Stimulated activated CD8-positive, alpha-beta memory T cell treated with anti-CD3 and anti-CD28 coated beads, Interleukin-12 subunit alpha, Interleukin-12 subunit beta, amount 100 ng/mL, for 1 hour (primary cell): ENCODE data around the gene DRD5.

ENCODE experiments used
- DNase-seq: peaks from one replicate; pipeline ENCODE4 v3.0.0-alpha.2; 2020; ENCODE audit warnings: low read depth

The DRD5 gene

GRCh38 chr4:9816285-9816684 lies 34.9 kb downstream of the DRD5 start:
- DNase-seq, result no peak

- DNase-seq, result no peak
Measured at GRCh38 chr4:9820343-9820742, 38.9 kb downstream of the DRD5 start.

- no peak for DNase-seq
Measured at GRCh38 chr4:9825049-9825448, 43.6 kb downstream of the DRD5 start.

GRCh38 chr4:9826551-9826950 lies 45.1 kb downstream of the DRD5 start:
- no peak for DNase-seq

GRCh38 chr4:9832640-9833039 lies 51.2 kb downstream of the DRD5 start:
- DNase-seq, result no peak

GRCh38 chr4:9833421-9833820 lies 52.0 kb downstream of the DRD5 start:
- no peak for DNase-seq
